H1 (cell line): ENCODE results near the gene NFIA. TPM values are rescaled to one million over a fixed set of nuclear protein-coding genes. Genes with fewer than 3 reads are reported as not detected.

Source experiments
- CTCF ChIA-PET: fragments of 300-600 bp; sonication (Branson Sonifier 250); formaldehyde crosslinking; loops from one replicate; lab custom pipeline; 2021; ENCODE audit not compliant: partially characterized antibody; lab: Charles Lee
- POLR2A ChIA-PET: fragments of 300-600 bp; sonication (Branson Sonifier 250); formaldehyde crosslinking; loops from one replicate; lab custom pipeline; 2021; ENCODE audit warnings: inconsistent platforms; ENCODE audit not compliant: partially characterized antibody; lab: Charles Lee
- DNase-seq, 2 experiments: peaks; one replicate each; pipeline versions ENCODE4 v3.0.0 to v3.0.0-alpha.2; 2010 to 2022; ENCODE audit warnings: low spot score in 2 of 2, low read depth in 1 of 2, mixed read lengths in 1 of 2
- FAIRE-seq: peaks from 2 replicates; lab custom pipeline; 2011; peaks lifted over from hg19 to GRCh38; lab: Jason Lieb, UNC
- H2AFZ ChIP-seq: 2 replicates; pipeline ENCODE4 v1.8.1; 2012; ENCODE audit warnings: low read length, inconsistent platforms
- H2AK5ac ChIP-seq: 2 replicates; pipeline ENCODE4 v1.6.1; 2013; ENCODE audit warnings: low read depth, low read length
- H2BK120ac ChIP-seq: replicated peaks from 2 replicates; pipeline ENCODE3; 2013; ENCODE audit warnings: low read depth, low read length, inconsistent platforms
- H2BK12ac ChIP-seq: 2 replicates; pipeline ENCODE4 v1.6.1; 2013; ENCODE audit warnings: low read depth, low read length
- H2BK15ac ChIP-seq: 2 replicates; pipeline ENCODE4 v1.6.1; 2013; ENCODE audit warnings: low read length
- H2BK20ac ChIP-seq: 2 replicates; pipeline ENCODE4 v1.6.1; 2013; ENCODE audit warnings: low read length
- H2BK5ac ChIP-seq: 2 replicates; pipeline ENCODE4 v1.6.1; 2013; ENCODE audit warnings: low read depth, low read length
- H3K14ac ChIP-seq: 2 replicates; pipeline ENCODE4 v1.6.1; 2013; ENCODE audit warnings: inconsistent platforms; ENCODE audit not compliant: insufficient read length
- H3K18ac ChIP-seq: 2 replicates; pipeline ENCODE4 v1.6.1; 2013; ENCODE audit warnings: low read length; ENCODE audit errors: extremely low read depth
- H3K23ac ChIP-seq: 2 replicates; pipeline ENCODE4 v1.6.1; 2013; ENCODE audit warnings: inconsistent platforms; ENCODE audit not compliant: insufficient read length
- H3K23me2 ChIP-seq: 2 replicates; pipeline ENCODE4 v1.6.1; 2013; ENCODE audit warnings: low read depth, low read length
- H3K27ac ChIP-seq: 2 replicates; pipeline ENCODE4 v1.6.1; 2011; ENCODE audit warnings: low read depth, low read length, inconsistent platforms
- H3K27me3 ChIP-seq, 4 experiments: replicated peaks in 1 of 4; 1 replicate in 1 of 4; 2 replicates in 3 of 4; pipeline versions ENCODE4 v1.6.1 to v1.8.1; 2011 to 2013; ENCODE audit warnings: low read length in 3 of 4, mild to moderate bottlenecking in 3 of 4, inconsistent platforms in 2 of 4, mixed read lengths in 2 of 4, moderate library complexity in 1 of 4; ENCODE audit not compliant: control insufficient read depth in 3 of 4, insufficient read depth in 3 of 4; ENCODE audit errors: extremely low read depth in 1 of 4
- H3K36me3 ChIP-seq, 4 experiments: 2 replicates each; pipeline versions ENCODE4 v1.6.1 to v1.8.1; 2011 to 2013; ENCODE audit warnings: mild to moderate bottlenecking in 4 of 4, low read length in 3 of 4, moderate library complexity in 2 of 4, control low read depth in 1 of 4, inconsistent platforms in 1 of 4; ENCODE audit not compliant: insufficient read depth in 4 of 4, control insufficient read depth in 2 of 4
- H3K4ac ChIP-seq: replicated peaks from 2 replicates; pipeline ENCODE3; 2013; ENCODE audit warnings: low read length, low read depth, mixed read lengths, inconsistent platforms; ENCODE audit not compliant: insufficient read length
- H3K4me1 ChIP-seq, 4 experiments: replicated peaks in 1 of 4; 1 replicate in 1 of 4; 2 replicates in 3 of 4; pipeline versions ENCODE4 v1.6.1 to v1.8.1; 2011 to 2013; ENCODE audit warnings: low read length in 3 of 4, inconsistent platforms in 2 of 4, mixed read lengths in 1 of 4; ENCODE audit not compliant: insufficient read depth in 4 of 4, control insufficient read depth in 3 of 4
- H3K4me2 ChIP-seq, 2 experiments: 2 replicates each; pipeline versions ENCODE4 v1.6.1 to v1.8.1; 2011 to 2013; ENCODE audit warnings: low read depth in 2 of 2, low read length in 2 of 2, control low read depth in 1 of 2, inconsistent platforms in 1 of 2, mild to moderate bottlenecking in 1 of 2; ENCODE audit not compliant: insufficient read depth in 1 of 2
- H3K4me3 ChIP-seq, 4 experiments: fragments of 200-600, 300-600 bp in 1 of 4; sonication (generic), shearing (Covaris generic), sonication (Bioruptor Twin) in 1 of 4; 2 replicates each; pipeline versions ENCODE4 v1.5.1 to v1.8.1; 2011 to 2016; ENCODE audit warnings: low read length in 4 of 4, low read depth in 3 of 4, control low read depth in 2 of 4, inconsistent platforms in 2 of 4, mild to moderate bottlenecking in 2 of 4, mixed read lengths in 1 of 4, moderate library complexity in 1 of 4; ENCODE audit not compliant: insufficient read depth in 2 of 4; ENCODE audit errors: extremely low read depth in 1 of 4
- H3K56ac ChIP-seq: replicated peaks from 2 replicates; pipeline ENCODE3; 2013; ENCODE audit warnings: low read depth, mild to moderate bottlenecking, mixed read lengths, low read length, inconsistent platforms; ENCODE audit not compliant: insufficient read length
- H3K79me1 ChIP-seq: 2 replicates; pipeline ENCODE4 v1.6.1; 2013; ENCODE audit warnings: low read depth, low read length, control low read depth
- H3K79me2 ChIP-seq, 2 experiments: 2 replicates each; pipeline versions ENCODE4 v1.6.1 to v1.8.1; 2012 to 2013; ENCODE audit warnings: low read length in 2 of 2, mild to moderate bottlenecking in 2 of 2, inconsistent platforms in 1 of 2; ENCODE audit not compliant: insufficient read depth in 2 of 2, control insufficient read depth in 1 of 2
- H3K9ac ChIP-seq, 4 experiments: replicated peaks in 1 of 4; 1 replicate in 1 of 4; 2 replicates in 3 of 4; pipeline versions ENCODE4 v1.6.1 to v1.8.1; 2011 to 2013; ENCODE audit warnings: low read depth in 3 of 4, low read length in 3 of 4, control low read depth in 2 of 4, mild to moderate bottlenecking in 2 of 4, moderate library complexity in 2 of 4, inconsistent platforms in 1 of 4; ENCODE audit errors: extremely low read depth in 1 of 4
- H3K9me3 ChIP-seq, 2 experiments: 2 replicates each; pipeline versions ENCODE4 v1.6.1 to v1.8.1; 2012 to 2013; ENCODE audit warnings: mild to moderate bottlenecking in 2 of 2, moderate library complexity in 2 of 2, control low read depth in 1 of 2, inconsistent platforms in 1 of 2, low read depth in 1 of 2, low read length in 1 of 2, mixed read lengths in 1 of 2; ENCODE audit not compliant: insufficient read depth in 2 of 2
- H4K20me1 ChIP-seq, 2 experiments: replicated peaks in 1 of 2; 2 replicates each; pipeline versions ENCODE3 to v1.8.1; 2011 to 2013; ENCODE audit warnings: inconsistent platforms in 2 of 2, low read length in 2 of 2, mild to moderate bottlenecking in 1 of 2; ENCODE audit not compliant: insufficient read depth in 2 of 2, control insufficient read depth in 1 of 2
- H4K5ac ChIP-seq: 2 replicates; pipeline ENCODE4 v1.6.1; 2013; ENCODE audit warnings: low read length, low read depth, mixed read lengths, inconsistent platforms; ENCODE audit not compliant: insufficient read length
- H4K8ac ChIP-seq: 2 replicates; pipeline ENCODE4 v1.8.0; 2013; ENCODE audit warnings: mild to moderate bottlenecking, moderate library complexity, low read length, inconsistent platforms; ENCODE audit not compliant: insufficient read depth; ENCODE audit errors: extremely low read depth
- H4K91ac ChIP-seq: replicated peaks from 2 replicates; pipeline ENCODE3; 2013; ENCODE audit warnings: low read length, mixed read lengths, inconsistent platforms; ENCODE audit not compliant: insufficient read length
- CHD2 ChIP-seq: IDR thresholded peaks from 2 replicates; pipeline ENCODE4 v1.6.1; 2012; ENCODE audit warnings: low read length, improper control_type of control experiment
- CTBP2 ChIP-seq: IDR thresholded peaks from 2 replicates; pipeline ENCODE4 v1.7.0; 2011; ENCODE audit warnings: borderline replicate concordance, mild to moderate bottlenecking, moderate library complexity, mixed read lengths, low read length; ENCODE audit not compliant: insufficient read depth, insufficient read length
- MAFK ChIP-seq: IDR thresholded peaks from 2 replicates; pipeline ENCODE4 v1.6.1; 2012; ENCODE audit warnings: low read depth, mild to moderate bottlenecking, improper control_type of control experiment, low read length
- SAP30 ChIP-seq: fragments of 300-600 bp; sonication (generic); IDR thresholded peaks from 2 replicates; pipeline ENCODE4 v1.7.1; 2012; ENCODE audit warnings: low read length, moderate library complexity, mild to moderate bottlenecking, inconsistent platforms; ENCODE audit not compliant: insufficient read depth, insufficient replicate concordance
- SIN3A ChIP-seq, 2 experiments: IDR thresholded peaks in 1 of 2; conservative IDR thresholded peaks in 1 of 2; 2 replicates each; pipeline ENCODE4 v1.6.1; 2011 to 2012; ENCODE audit warnings: low read length in 2 of 2, improper control_type of control experiment in 1 of 2, low read depth in 1 of 2, mild to moderate bottlenecking in 1 of 2
- SP1 ChIP-seq: IDR thresholded peaks from 2 replicates; pipeline ENCODE4 v1.6.1; 2011; ENCODE audit warnings: low read depth, low read length
- SP2 ChIP-seq: IDR thresholded peaks from 2 replicates; pipeline ENCODE4 v1.6.1; 2012; ENCODE audit warnings: mild to moderate bottlenecking, low read length, inconsistent platforms
- TBP ChIP-seq: IDR thresholded peaks from 2 replicates; pipeline ENCODE4 v1.6.1; 2011; ENCODE audit warnings: low read depth, low read length, improper control_type of control experiment
- WGBS, 2 experiments: shearing (Covaris generic) in 1 of 2; methylation state at CpG; one replicate each; pipeline versions ENCODE4 v1.1.6 to v1.1.7; 2013 to 2015; ENCODE audit warnings: low lambda C conversion rate in 2 of 2, mixed read lengths in 2 of 2, inconsistent platforms in 1 of 2, low coverage in 1 of 2, missing lambda C conversion rate in 1 of 2; ENCODE audit not compliant: insufficient replicate concordance in 2 of 2, insufficient coverage in 1 of 2, insufficient read length in 1 of 2; ENCODE audit errors: extremely low coverage in 1 of 2, missing lambda C conversion rate in 1 of 2; 5-methylcytosine and 5-hydroxymethylcytosine counted together
- polyA plus RNA-seq, 7 experiments: library from polyadenylated mRNA; depleted of rRNA in 3 of 7; stranded (reverse) in 5 of 7; unstranded in 2 of 7; fragments of >200 nt in 5 of 7; fragments of 200-250 nt in 2 of 7; gene quantifications; 1 replicate in 5 of 7; 2 replicates in 1 of 7; 4 replicates in 1 of 7; pipeline versions ENCODE4 v1.2.1 to v1.2.3, GENCODE V29; 2011 to 2013; ENCODE audit warnings: missing spikeins in 2 of 7, mixed read lengths in 2 of 7
- total RNA-seq: library from RNA; stranded (reverse); fragmentation: NEBNext Ultra II Directional; extraction: Animal tissue kit (Norgen Biotek cat#: 25700); gene quantifications from 2 replicates; pipeline ENCODE4 v1.2.1, GENCODE V29; 2021

The NFIA gene
- total and polyA plus RNA-seq, 2 of the 8 experiments (the other 6 are each of a cell fraction or from before 2014, with no cell fraction given), result 1.8 to 2.3 TPM

- Histone ChIP-seq H3K9ac (no peak overlapping the region), H3K23ac (no peak overlapping the region), H2AK5ac (no peak overlapping the region), H3K79me1 (no peaks in the 10 kb centered on the region), H2BK12ac (no peak overlapping the region), H3K9me3 (no peaks in the 10 kb centered on the region), H2BK120ac (no peak overlapping the region), H3K4me3 (peak overlapping the region; percentile 38 to 77 (median 74)), H2AFZ (no peak overlapping the region), H3K14ac (no peak overlapping the region), H4K5ac (no peak overlapping the region), H4K91ac (no peak overlapping the region), H3K56ac (no peak overlapping the region), H3K18ac (no peak overlapping the region), H2BK20ac (no peak overlapping the region), H3K27me3 (peaks cover 15 to 45% (median 34%) of the 10 kb centered on the region in 4 experiments), H3K4ac (no peak overlapping the region), H4K8ac (no peak overlapping the region), H3K4me2 (peak overlapping the region; percentile 53 to 76), H3K4me1 (peaks cover 5 to 23% (median 11%) of the 10 kb centered on the region in 4 experiments; a peak in 5 of 7 replicates), H4K20me1 (peaks cover 0 to 4% of the 10 kb centered on the region in 2 experiments), H3K23me2 (peaks cover 9% of the 10 kb centered on the region), H2BK5ac (no peak overlapping the region), H3K36me3 (no peaks in the 10 kb centered on the region), H3K27ac (no peak overlapping the region), H3K79me2 (no peaks in the 10 kb centered on the region), H2BK15ac (no peak overlapping the region)
- DNase-seq (peak in 1 of 2 experiments; percentile 74), FAIRE-seq (peak; percentile 94)
- ChIA-PET CTCF (interaction anchor here (0.7 to 7.1 kb wide), 8 partner anchors 23 to 374 kb away, joined by 3 to 65 read pairs (median 3); no protein-coding TSS in a partner anchor), POLR2A (interaction anchor here (0.6 to 2.7 kb wide), 10 partner anchors 9 to 921 kb away, joined by 3 to 12 read pairs (median 4); no protein-coding TSS in a partner anchor)
- WGBS, 2 experiments, result 3% methylated on average over 19 of the region's 19 CpGs; no CpG with 5 or more reads in 1 of the 2 experiments
- TF ChIP-seq TBP, result no peak
- peak; percentile 79 for TF ChIP-seq CHD2
- peak; percentile 80 for TF ChIP-seq SP2
- TF ChIP-seq CTBP2, result no peak
- TF ChIP-seq MAFK, result peak; percentile 96
- TF ChIP-seq SAP30, result peak; percentile 28
- 0 out of 4 replicates have a peak, but pooled peaks of 1 of the 2 experiments have one; percentile 44 for TF ChIP-seq SIN3A (conservative IDR thresholded peaks at IDR 0.05 in 1 of 2, IDR thresholded peaks at IDR 0.05 in 1 of 2; ENCODE audit: low read depth in 1 of 2, low read length in 2 of 2)
- TF ChIP-seq SP1, result peak; percentile 95
Observed at GRCh38 chr1:61077676-61078541, 4.5 kb upstream of the NFIA start.
